Hepatocyte (in vitro differentiated cells): ENCODE data around the gene PLTP. TPM values are rescaled to one million over a fixed set of nuclear protein-coding genes. Genes with fewer than 3 reads are reported as not detected.
"Not testable (repeated sequence)": the region's sequence is repeated elsewhere in the genome, so short reads cannot be mapped to it uniquely, and the experiment has no call there.

ENCODE experiments used
- DNase-seq: peaks from one replicate; pipeline ENCODE4 v3.0.0-alpha.2; 2016; ENCODE audit warnings: low spot score
- H2AFZ ChIP-seq: fragments of 200-600 bp; sonication (generic); 2 replicates; pipeline ENCODE4 v1.6.0; 2016; ENCODE audit warnings: antibody characterized with exemption, mild to moderate bottlenecking
- H3K27ac ChIP-seq: fragments of 200-600 bp; sonication (generic); 2 replicates; pipeline ENCODE4 v1.5.1; 2016; ENCODE audit warnings: mild to moderate bottlenecking
- H3K27me3 ChIP-seq: fragments of 200-600 bp; sonication (generic); 2 replicates; pipeline ENCODE4 v1.6.1; 2016
- H3K36me3 ChIP-seq: fragments of 200-600 bp; sonication (generic); replicated peaks from 2 replicates; pipeline ENCODE4 v1.5.1; 2016; ENCODE audit warnings: low read depth; ENCODE audit not compliant: insufficient read depth
- H3K4me1 ChIP-seq: fragments of 200-600 bp; sonication (generic); 2 replicates; pipeline ENCODE4 v1.5.1; 2016; ENCODE audit warnings: mild to moderate bottlenecking, moderate library complexity; ENCODE audit not compliant: insufficient read depth
- H3K4me2 ChIP-seq: fragments of 200-600 bp; sonication (generic); 2 replicates; pipeline ENCODE4 v1.6.0; 2016
- H3K4me3 ChIP-seq: fragments of 200-600 bp; sonication (generic); 2 replicates; pipeline ENCODE4 v1.5.1; 2016; ENCODE audit warnings: mild to moderate bottlenecking
- H3K79me2 ChIP-seq: fragments of 200-600 bp; sonication (generic); 2 replicates; pipeline ENCODE4 v1.6.0; 2017; ENCODE audit warnings: mild to moderate bottlenecking
- H3K9me2 ChIP-seq: fragments of 200-600 bp; sonication (generic); replicated peaks from 2 replicates; pipeline ENCODE4 v1.6.0; 2017; ENCODE audit warnings: mild to moderate bottlenecking; ENCODE audit not compliant: insufficient read depth
- H3K9me3 ChIP-seq: fragments of 200-600 bp; sonication (generic); 2 replicates; pipeline ENCODE4 v1.5.1; 2016; ENCODE audit warnings: low read depth, mild to moderate bottlenecking
- H4K20me1 ChIP-seq: fragments of 200-600 bp; sonication (generic); 2 replicates; pipeline ENCODE4 v1.6.0; 2016; ENCODE audit warnings: mild to moderate bottlenecking; ENCODE audit not compliant: insufficient read depth, poor library complexity, severe bottlenecking
- EZH2 ChIP-seq: fragments of 200-600 bp; sonication (generic); IDR thresholded peaks from 2 replicates; pipeline ENCODE4 v1.6.1; 2016; ENCODE audit warnings: antibody characterized with exemption, mild to moderate bottlenecking, borderline replicate concordance
- EZH2phosphoT487 ChIP-seq: fragments of 200-600 bp; sonication (generic); IDR thresholded peaks from one replicate; pipeline ENCODE4 v1.6.1; 2018; ENCODE audit warnings: antibody characterized with exemption, mild to moderate bottlenecking, low read depth, moderate library complexity; ENCODE audit not compliant: unreplicated experiment, severe bottlenecking
- WGBS: methylation state at CpG from one replicate; pipeline ENCODE4 v1.1.6; 2016; ENCODE audit warnings: low lambda C conversion rate; ENCODE audit errors: missing lambda C conversion rate; 5-methylcytosine and 5-hydroxymethylcytosine counted together
- polyA plus RNA-seq: library from polyadenylated mRNA; unstranded; fragments of >200 nt; fragmentation: Nextera tagmentation; extraction: Ambion mirVana; gene quantifications from 2 replicates; pipeline ENCODE4 v1.2.1, GENCODE V29; 2016
- total RNA-seq: library from RNA; depleted of rRNA; stranded (reverse); fragments of >200 nt; gene quantifications from 2 replicates; pipeline ENCODE4 v1.2.3, GENCODE V29; 2014
- TF ChIP-seq, protein P1 (sequence below): fragments of 200-600 bp; sonication (generic); IDR thresholded peaks from 2 replicates; pipeline ENCODE4 v1.5.1; 2016; ENCODE audit warnings: antibody characterized with exemption, mild to moderate bottlenecking; ENCODE audit not compliant: poor library complexity

PLTP gene
- total and polyA plus RNA-seq, 2 experiments from 2014 or later = 176 to 623 TPM

DNA sequence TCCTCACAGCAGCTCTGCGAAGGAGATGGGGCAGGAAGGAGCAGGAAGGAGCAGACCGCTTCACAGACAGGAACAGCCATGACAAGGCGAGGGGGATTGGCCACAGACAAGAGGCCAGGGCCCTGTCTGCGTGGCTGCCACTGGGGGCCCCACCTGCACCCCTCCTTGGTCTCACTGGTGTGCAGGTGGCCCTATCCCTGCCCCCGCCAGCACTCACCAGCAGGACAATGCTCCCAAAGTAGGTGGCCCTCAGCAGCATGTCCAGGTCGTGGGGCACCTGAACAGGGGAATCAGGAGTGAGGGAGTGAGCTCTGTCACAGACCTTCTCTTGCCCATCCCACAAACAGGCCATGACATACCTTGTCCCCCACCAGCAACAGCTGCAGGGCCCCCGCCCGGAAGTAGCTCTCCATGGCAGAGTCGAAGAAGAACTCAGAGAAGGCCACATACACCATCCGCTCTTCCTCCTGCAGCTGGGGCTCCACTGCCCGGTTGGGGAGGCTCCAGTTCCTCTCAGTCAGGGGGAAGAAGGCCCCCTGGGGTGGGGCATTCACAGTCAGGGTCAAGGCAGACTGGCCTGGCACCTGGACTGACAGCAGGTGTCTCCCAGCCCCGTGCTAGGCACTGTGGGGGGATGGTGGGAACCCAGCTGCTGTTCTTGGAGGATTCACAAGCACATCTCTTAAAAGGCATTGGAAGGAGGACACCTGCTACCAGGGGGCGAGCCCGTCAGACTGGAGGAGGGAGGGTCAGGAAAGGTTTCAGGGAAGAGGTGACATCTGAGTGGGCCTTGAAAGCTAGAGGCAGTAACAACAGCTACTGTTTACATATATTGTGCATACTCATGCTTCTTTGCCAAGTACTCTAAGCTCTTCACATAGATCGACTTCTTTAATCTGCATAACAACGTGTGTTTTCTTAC, 7.1 kb downstream of the PLTP start:
- Histone ChIP-seq H3K9me3 (no peaks in the 10 kb centered on the region), H3K4me1 (no peaks in the 10 kb centered on the region), H3K36me3 (no peaks in the 10 kb centered on the region), H4K20me1 (no peaks in the 10 kb centered on the region), H3K9me2 (no peaks in the 10 kb centered on the region), H2AFZ (no peak overlapping the region), H3K4me2 (no peak overlapping the region), H3K4me3 (no peak overlapping the region), H3K27me3 (no peaks in the 10 kb centered on the region), H3K27ac (no peak overlapping the region), H3K79me2 (no peaks in the 10 kb centered on the region)
- DNase-seq = no peak
- TF ChIP-seq EZH2 = no peak
- TF ChIP-seq, protein P1, sequence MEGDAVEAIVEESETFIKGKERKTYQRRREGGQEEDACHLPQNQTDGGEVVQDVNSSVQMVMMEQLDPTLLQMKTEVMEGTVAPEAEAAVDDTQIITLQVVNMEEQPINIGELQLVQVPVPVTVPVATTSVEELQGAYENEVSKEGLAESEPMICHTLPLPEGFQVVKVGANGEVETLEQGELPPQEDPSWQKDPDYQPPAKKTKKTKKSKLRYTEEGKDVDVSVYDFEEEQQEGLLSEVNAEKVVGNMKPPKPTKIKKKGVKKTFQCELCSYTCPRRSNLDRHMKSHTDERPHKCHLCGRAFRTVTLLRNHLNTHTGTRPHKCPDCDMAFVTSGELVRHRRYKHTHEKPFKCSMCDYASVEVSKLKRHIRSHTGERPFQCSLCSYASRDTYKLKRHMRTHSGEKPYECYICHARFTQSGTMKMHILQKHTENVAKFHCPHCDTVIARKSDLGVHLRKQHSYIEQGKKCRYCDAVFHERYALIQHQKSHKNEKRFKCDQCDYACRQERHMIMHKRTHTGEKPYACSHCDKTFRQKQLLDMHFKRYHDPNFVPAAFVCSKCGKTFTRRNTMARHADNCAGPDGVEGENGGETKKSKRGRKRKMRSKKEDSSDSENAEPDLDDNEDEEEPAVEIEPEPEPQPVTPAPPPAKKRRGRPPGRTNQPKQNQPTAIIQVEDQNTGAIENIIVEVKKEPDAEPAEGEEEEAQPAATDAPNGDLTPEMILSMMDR = no peak
- WGBS = 91% methylated on average over 16 of the region's 16 CpGs

- Histone ChIP-seq H3K9me2 (no peaks in the 10 kb centered on the region), H2AFZ (no peak overlapping the region), H3K4me1 (no peaks in the 10 kb centered on the region), H3K27ac (no peak overlapping the region), H4K20me1 (no peaks in the 10 kb centered on the region), H3K79me2 (no peaks in the 10 kb centered on the region), H3K4me2 (no peak overlapping the region), H3K27me3 (no peaks in the 10 kb centered on the region), H3K9me3 (no peaks in the 10 kb centered on the region), H3K36me3 (no peaks in the 10 kb centered on the region), H3K4me3 (no peak overlapping the region)
- TF ChIP-seq EZH2 (no peak), EZH2phosphoT487 (no peak)
- TF ChIP-seq, protein P1 = no peak
- 94% methylated on average over 13 of the region's 14 CpGs for WGBS
- DNase-seq = no peak
These were observed 9.7 kb downstream of the PLTP start for GRCh38 chr20:45902199-45902701.

GRCh38 chr20:45901332-45901731, 10.6 kb downstream of the PLTP start:
- H3K27ac ChIP-seq, H3K4me2 ChIP-seq, H4K20me1 ChIP-seq, H3K4me1 ChIP-seq, H3K27me3 ChIP-seq, H3K9me3 ChIP-seq, H3K79me2 ChIP-seq, H3K9me2 ChIP-seq, H3K36me3 ChIP-seq, DNase-seq, H2AFZ ChIP-seq, H3K4me3 ChIP-seq: not testable (repeated sequence)
- 96% methylated on average over 6 of the region's 6 CpGs for WGBS

GRCh38 chr20:45899046-45899835, 12.7 kb downstream of the PLTP start:
- WGBS = 93% methylated on average over 12 of the region's 13 CpGs
- no peak overlapping the region for H3K27ac ChIP-seq
- TF ChIP-seq EZH2 (no peak), EZH2phosphoT487 (no peak)
- TF ChIP-seq, protein P1 = no peak
- no peak overlapping the region for H2AFZ ChIP-seq
- H4K20me1 ChIP-seq = no peaks in the 10 kb centered on the region
- no peaks in the 10 kb centered on the region for H3K4me1 ChIP-seq
- H3K79me2 ChIP-seq = peaks cover under 1% of the 10 kb centered on the region
- H3K9me2 ChIP-seq = no peaks in the 10 kb centered on the region
- no peak for DNase-seq
- H3K27me3 ChIP-seq = no peaks in the 10 kb centered on the region
- H3K36me3 ChIP-seq = no peaks in the 10 kb centered on the region
- H3K4me2 ChIP-seq = no peak overlapping the region
- H3K9me3 ChIP-seq = no peaks in the 10 kb centered on the region
- H3K4me3 ChIP-seq = no peak overlapping the region
